ENCODE data around the gene CEACAM5. TPM values are rescaled to one million over a fixed set of nuclear protein-coding genes. Genes with fewer than 3 reads are reported as not detected.

Gene CEACAM5
- polyA plus RNA-seq, 1 experiment = not detected

DNA sequence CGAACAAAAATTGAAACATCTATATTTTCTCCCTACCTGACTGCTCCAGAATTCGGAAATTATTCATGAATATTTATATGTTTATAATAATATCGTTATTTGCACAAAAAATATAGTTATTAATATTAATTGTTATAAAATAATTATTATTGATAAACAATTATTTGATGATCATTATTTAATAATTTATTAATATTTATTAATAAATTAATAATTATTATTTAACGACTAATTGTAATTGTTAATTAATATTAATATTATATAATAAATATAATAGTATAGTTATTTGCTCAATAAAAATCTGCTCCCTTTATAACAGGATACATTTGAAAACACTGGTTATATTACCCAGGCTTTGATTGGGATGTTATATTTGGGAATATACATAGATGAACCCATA is 61.2 kb downstream of the CEACAM5 start:
- ChIA-PET CTCF (interaction anchor here (0.8 to 2.1 kb wide), 5 partner anchors 16 to 127 kb away, joined by 3 to 6 read pairs (median 3); no protein-coding TSS in a partner anchor), POLR2A (no interaction called here)
- Histone ChIP-seq H3K9me3 (ENCODE audit: control insufficient read depth, insufficient read depth, low read length) (no peaks in the 10 kb centered on the region; the same call in 1 of the 2 replicates), H3K4me3 (ENCODE audit: low read depth, low read length) (no peak overlapping the region), H3K27ac (ENCODE audit: low read depth, low read length) (no peak overlapping the region), H3K27me3 (ENCODE audit: control insufficient read depth, insufficient read depth, low read length) (peaks cover 2% of the 10 kb centered on the region)
- no peak for DNase-seq (ENCODE audit: low read depth, low spot score)
- no peak for TF ChIP-seq CTCF (IDR thresholded peaks at IDR 0.05; ENCODE audit: low read depth, low read length)

- ChIA-PET POLR2A (no interaction called here), CTCF (no interaction called here)
- no peaks in the 10 kb centered on the region for H3K27me3 ChIP-seq (ENCODE audit: control insufficient read depth, insufficient read depth, low read length)
- no peak overlapping the region for H3K27ac ChIP-seq (ENCODE audit: low read depth, low read length)
- no peaks in the 10 kb centered on the region; the same call in 1 of the 2 replicates for H3K9me3 ChIP-seq (ENCODE audit: control insufficient read depth, insufficient read depth, low read length)
- DNase-seq (ENCODE audit: low read depth, low spot score) = no peak
- no peak for TF ChIP-seq CTCF (IDR thresholded peaks at IDR 0.05; ENCODE audit: low read depth, low read length)
- H3K4me3 ChIP-seq (ENCODE audit: low read depth, low read length) = no peak overlapping the region
These were observed 63.0 kb downstream of the CEACAM5 start for GRCh38 chr19:41771410-41771809.

GRCh38 chr19:41774515-41774980 is 66.1 kb downstream of the CEACAM5 start:
- H3K4me3 ChIP-seq (ENCODE audit: low read depth, low read length) = no peak overlapping the region
- TF ChIP-seq CTCF (IDR thresholded peaks at IDR 0.05; ENCODE audit: low read depth, low read length) = no peak
- CTCF ChIA-PET = interaction anchor here (2.5 kb wide), 1 partner anchor 11 kb away, joined by 8 read pairs; no protein-coding TSS in a partner anchor
- no peak for DNase-seq (ENCODE audit: low read depth, low spot score)
- POLR2A ChIA-PET = no interaction called here
- H3K27me3 ChIP-seq (ENCODE audit: control insufficient read depth, insufficient read depth, low read length) = no peaks in the 10 kb centered on the region
- no peaks in the 10 kb centered on the region for H3K9me3 ChIP-seq (ENCODE audit: control insufficient read depth, insufficient read depth, low read length)
- no peak overlapping the region for H3K27ac ChIP-seq (ENCODE audit: low read depth, low read length)

DNA sequence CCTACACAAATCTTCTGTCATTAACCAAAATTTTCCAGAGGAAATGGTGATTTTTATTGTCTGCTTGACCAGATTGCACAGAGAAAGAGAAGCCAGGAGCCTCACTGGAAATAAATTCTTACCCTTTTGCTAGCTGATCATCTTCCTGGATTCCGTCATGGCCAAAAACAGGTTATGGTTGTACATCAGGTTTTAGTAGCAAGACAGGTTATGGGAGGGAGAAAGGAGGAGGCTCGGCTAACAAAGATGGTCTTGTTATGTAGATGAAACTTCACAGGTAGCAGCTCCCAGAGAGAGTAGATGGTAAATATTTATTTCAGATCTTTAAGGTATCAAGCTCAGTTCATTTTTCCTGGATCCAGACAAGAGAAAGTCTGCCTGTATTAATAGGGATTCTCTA is 68.3 kb downstream of the CEACAM5 start:
- no peak for DNase-seq (ENCODE audit: low read depth, low spot score)
- Histone ChIP-seq H3K4me3 (ENCODE audit: low read depth, low read length) (no peak overlapping the region), H3K9me3 (ENCODE audit: control insufficient read depth, insufficient read depth, low read length) (no peaks in the 10 kb centered on the region), H3K27me3 (ENCODE audit: control insufficient read depth, insufficient read depth, low read length) (no peaks in the 10 kb centered on the region), H3K27ac (ENCODE audit: low read depth, low read length) (no peak overlapping the region)
- TF ChIP-seq CTCF (IDR thresholded peaks at IDR 0.05; ENCODE audit: low read depth, low read length) = no peak
- ChIA-PET CTCF (interaction anchor here (1.8 to 2.5 kb wide), 2 partner anchors 13 to 18 kb away, joined by 4 to 9 read pairs; no protein-coding TSS in a partner anchor), POLR2A (no interaction called here)

Other genes starting within 250 kb of the CEACAM5 start
- not detected in 2 replicates for gene CEACAM21, start 132.5 kb upstream of the CEACAM5 start, polyA plus RNA-seq (2011; rRNA removed)
- gene CEACAM4, start 81.6 kb upstream of the CEACAM5 start, polyA plus RNA-seq (2011; rRNA removed) = not detected in 2 replicates
- gene CEACAM7, start 20.4 kb upstream of the CEACAM5 start, polyA plus RNA-seq (2011; rRNA removed) = not detected in 2 replicates
- gene CEACAM6, start 46.9 kb downstream of the CEACAM5 start, polyA plus RNA-seq (2011; rRNA removed) = not detected in 2 replicates
- not detected in 2 replicates for gene CEACAM3, start 88.0 kb downstream of the CEACAM5 start, polyA plus RNA-seq (2011; rRNA removed)
- gene LYPD4, start 136.1 kb downstream of the CEACAM5 start, polyA plus RNA-seq (2011; rRNA removed) = not detected in 2 replicates
- not detected in 2 replicates for gene DMRTC2, start 136.4 kb downstream of the CEACAM5 start, polyA plus RNA-seq (2011; rRNA removed)
- 1,320 and 1,738 TPM in 2 replicates for gene RPS19, start 151.6 kb downstream of the CEACAM5 start, polyA plus RNA-seq (2011; rRNA removed)
- gene CD79A, start 168.7 kb downstream of the CEACAM5 start, polyA plus RNA-seq (2011; rRNA removed) = 0.20 and 0.36 TPM in 2 replicates
- gene ARHGEF1, start 174.6 kb downstream of the CEACAM5 start, polyA plus RNA-seq (2011; rRNA removed) = 19.5 and 24.1 TPM in 2 replicates
- gene ERFL, start 219.8 kb downstream of the CEACAM5 start, polyA plus RNA-seq (2011; rRNA removed) = not detected in 2 replicates

All from AG04450 (cell line).